ENCODE measurements around the gene PROX2. TPM values are rescaled to one million over a fixed set of nuclear protein-coding genes. Genes with fewer than 3 reads are reported as not detected.
A peak's percentile ranks its signal among the peaks of the same experiment; 100 is the strongest.

PROX2 gene
- total RNA-seq, 2 experiments from 2014 or later, result 0.35 to 0.74 TPM

GRCh38 chr14:74861734-74862090 lies 14.2 kb downstream of the PROX2 start:
- BruUV-seq (replicated peaks), result no TSS peak

DNA sequence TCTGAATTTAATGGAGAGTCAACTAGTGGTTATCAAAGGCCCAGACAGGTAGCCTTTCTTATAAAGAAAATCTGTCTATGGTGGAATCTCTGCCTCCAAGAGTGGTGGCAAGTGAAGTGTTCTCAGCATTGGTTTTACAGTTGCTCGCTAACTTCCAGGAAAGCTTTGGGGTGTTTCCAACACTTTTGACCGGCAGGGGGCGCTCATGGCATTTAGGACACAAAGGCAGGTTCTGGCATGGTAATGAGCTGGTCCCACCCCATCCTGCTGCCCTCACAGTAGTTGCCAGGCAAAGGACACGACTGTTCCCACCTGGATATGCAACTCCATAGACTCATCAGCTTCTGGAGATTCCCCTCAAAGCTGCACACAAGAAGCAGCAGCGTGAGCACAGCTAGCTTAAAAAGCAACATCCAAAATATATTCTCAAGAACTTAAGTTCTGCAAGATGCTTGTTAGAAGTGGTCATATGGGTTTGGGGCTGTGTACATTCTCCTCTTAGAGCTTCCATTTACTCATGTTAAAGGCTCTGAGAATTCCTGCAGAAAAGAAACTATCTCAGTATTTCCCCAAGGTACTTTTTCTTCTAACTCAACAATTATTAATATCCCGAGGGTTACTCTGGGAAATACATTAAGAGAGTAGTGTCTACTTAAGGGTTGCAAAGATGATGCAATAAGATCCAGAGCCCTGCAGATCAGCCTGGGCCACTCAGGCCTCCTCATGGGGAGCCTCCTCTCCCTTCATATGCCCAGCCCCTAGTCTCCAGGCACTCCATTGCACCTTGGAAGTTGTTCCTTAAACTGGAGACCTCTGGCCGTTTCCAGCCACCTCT lies 14.8 kb downstream of the PROX2 start:
- intact Hi-C loops (cut with micrococcal nuclease; ENCODE audit: unreplicated experiment), result loop anchor here (1.0 to 10.0 kb wide), 3 partner anchors 44 to 444 kb away; no protein-coding TSS in a partner anchor
- H3K9me3 ChIP-seq (ENCODE audit: low read length), result no peaks in the 10 kb centered on the region
- no TSS peak for BruUV-seq (replicated peaks)
- H3K9me2 ChIP-seq (ENCODE audit: insufficient read depth, low read length), result no peaks in the 10 kb centered on the region
- ChIA-PET POLR2A (interaction anchor here (0.6 to 1.7 kb wide), 11 partner anchors 12 to 221 kb away, joined by 3 to 8 read pairs (median 4); no protein-coding TSS in a partner anchor), CTCF (ENCODE audit: unreplicated experiment) (interaction anchor here (0.6 to 3.0 kb wide), 11 partner anchors 11 to 628 kb away, joined by 3 to 16 read pairs (median 4); partner anchors contain the start of genes PROX2 and RPS6KL1)
- H3K27ac ChIP-seq (ENCODE audit: low read depth, low read length, poor library complexity, severe bottlenecking), result no peak overlapping the region
- peaks cover 6% of the 10 kb centered on the region for H3K4me1 ChIP-seq (ENCODE audit: insufficient read depth, low read length, poor library complexity, severe bottlenecking)
- H3K79me2 ChIP-seq (ENCODE audit: insufficient read depth, low read depth, low read length), result no peaks in the 10 kb centered on the region
- no peaks in the 10 kb centered on the region for H4K20me1 ChIP-seq (ENCODE audit: insufficient read depth, low read length)
- H3K36me3 ChIP-seq (ENCODE audit: insufficient read depth, low read length), result no peaks in the 10 kb centered on the region
- DNase-seq (ENCODE audit: low spot score), result peak; percentile 90
- H2AFZ ChIP-seq (ENCODE audit: low read length), result no peak overlapping the region
- no peak overlapping the region for H3K4me3 ChIP-seq (ENCODE audit: low read depth, low read length, poor library complexity, severe bottlenecking)
- no peak overlapping the region for H3K4me2 ChIP-seq (ENCODE audit: low read length)
- TF ChIP-seq EZH2phosphoT487 (IDR thresholded peaks at IDR 0.05; ENCODE audit: borderline replicate concordance, low read depth, low read length), result no peak
- TF ChIP-seq, protein P1, sequence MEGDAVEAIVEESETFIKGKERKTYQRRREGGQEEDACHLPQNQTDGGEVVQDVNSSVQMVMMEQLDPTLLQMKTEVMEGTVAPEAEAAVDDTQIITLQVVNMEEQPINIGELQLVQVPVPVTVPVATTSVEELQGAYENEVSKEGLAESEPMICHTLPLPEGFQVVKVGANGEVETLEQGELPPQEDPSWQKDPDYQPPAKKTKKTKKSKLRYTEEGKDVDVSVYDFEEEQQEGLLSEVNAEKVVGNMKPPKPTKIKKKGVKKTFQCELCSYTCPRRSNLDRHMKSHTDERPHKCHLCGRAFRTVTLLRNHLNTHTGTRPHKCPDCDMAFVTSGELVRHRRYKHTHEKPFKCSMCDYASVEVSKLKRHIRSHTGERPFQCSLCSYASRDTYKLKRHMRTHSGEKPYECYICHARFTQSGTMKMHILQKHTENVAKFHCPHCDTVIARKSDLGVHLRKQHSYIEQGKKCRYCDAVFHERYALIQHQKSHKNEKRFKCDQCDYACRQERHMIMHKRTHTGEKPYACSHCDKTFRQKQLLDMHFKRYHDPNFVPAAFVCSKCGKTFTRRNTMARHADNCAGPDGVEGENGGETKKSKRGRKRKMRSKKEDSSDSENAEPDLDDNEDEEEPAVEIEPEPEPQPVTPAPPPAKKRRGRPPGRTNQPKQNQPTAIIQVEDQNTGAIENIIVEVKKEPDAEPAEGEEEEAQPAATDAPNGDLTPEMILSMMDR (conservative IDR thresholded peaks at IDR 0.05; ENCODE audit: low read length), result peak; percentile 96

More at GRCh38 chr14:74861734-74862090, 14.2 kb downstream of the PROX2 start:
- intact Hi-C loops (cut with micrococcal nuclease; ENCODE audit: unreplicated experiment), result loop anchor here (1.0 to 10.0 kb wide), 3 partner anchors 44 to 443 kb away; no protein-coding TSS in a partner anchor
- Histone ChIP-seq H3K4me1 (ENCODE audit: insufficient read depth, low read length, poor library complexity, severe bottlenecking) (peaks cover under 1% of the 10 kb centered on the region), H3K4me2 (ENCODE audit: low read length) (no peak overlapping the region), H4K20me1 (ENCODE audit: insufficient read depth, low read length) (no peaks in the 10 kb centered on the region), H3K27ac (ENCODE audit: low read depth, low read length, poor library complexity, severe bottlenecking) (no peak overlapping the region), H3K9me2 (ENCODE audit: insufficient read depth, low read length) (no peaks in the 10 kb centered on the region), H3K9me3 (ENCODE audit: low read length) (no peaks in the 10 kb centered on the region), H3K79me2 (ENCODE audit: insufficient read depth, low read depth, low read length) (no peaks in the 10 kb centered on the region), H3K4me3 (ENCODE audit: low read depth, low read length, poor library complexity, severe bottlenecking) (no peak overlapping the region), H2AFZ (ENCODE audit: low read length) (no peak overlapping the region), H3K36me3 (ENCODE audit: insufficient read depth, low read length) (no peaks in the 10 kb centered on the region)
- no peak for DNase-seq (ENCODE audit: low spot score)
- POLR2A ChIA-PET, result interaction anchor here (0.6 to 1.6 kb wide), 7 partner anchors 12 to 140 kb away, joined by 3 to 6 read pairs (median 3); no protein-coding TSS in a partner anchor
- TF ChIP-seq, protein P1 (conservative IDR thresholded peaks at IDR 0.05; ENCODE audit: low read length), result no peak
- TF ChIP-seq EZH2phosphoT487 (IDR thresholded peaks at IDR 0.05; ENCODE audit: borderline replicate concordance, low read depth, low read length), result no peak
- CTCF ChIA-PET (ENCODE audit: unreplicated experiment), result interaction anchor here (0.5 to 3.0 kb wide), 8 partner anchors 10 to 252 kb away, joined by 3 to 16 read pairs (median 4); partner anchors contain the start of gene PROX2

Data from OCI-LY7 (cell line).